Stimulated activated naive CD8-positive, alpha-beta T cell treated with anti-CD3 and anti-CD28 coated beads, Interleukin-15, Interleukin-2, amounts not matched to agents 100 ng/mL and 50 ng/mL, for 24 hours (primary cell): ENCODE measurements around the gene ARSB.

ENCODE experiments used
- H3K27ac Mint-ChIP-seq: one replicate; pipeline ENCODE4 v1.8.0; 2021; ENCODE audit warnings: mild to moderate bottlenecking, mixed read lengths
- H3K27me3 Mint-ChIP-seq: one replicate; pipeline ENCODE4 v1.8.0; 2021; ENCODE audit warnings: mixed read lengths
- H3K36me3 Mint-ChIP-seq: one replicate; pipeline ENCODE4 v1.8.0; 2021; ENCODE audit warnings: low read depth, mixed read lengths
- H3K4me1 Mint-ChIP-seq: one replicate; pipeline ENCODE4 v1.8.0; 2021; ENCODE audit warnings: low read depth, mixed read lengths
- H3K4me3 Mint-ChIP-seq: one replicate; pipeline ENCODE4 v1.8.0; 2021; ENCODE audit warnings: mild to moderate bottlenecking, mixed read lengths
- H3K9me3 Mint-ChIP-seq: one replicate; pipeline ENCODE4 v1.8.0; 2021; ENCODE audit warnings: mixed read lengths

ARSB gene

GRCh38 chr5:78908173-78909061 lies 76.7 kb downstream of the ARSB start:
- H3K36me3 Mint-ChIP-seq = peaks cover 13% of the 10 kb centered on the region
- no peak overlapping the region for H3K27ac Mint-ChIP-seq
- no peaks in the 10 kb centered on the region for H3K9me3 Mint-ChIP-seq
- H3K4me3 Mint-ChIP-seq = no peak overlapping the region
- H3K4me1 Mint-ChIP-seq = peaks cover 45% of the 10 kb centered on the region
- H3K27me3 Mint-ChIP-seq = no peaks in the 10 kb centered on the region

- H3K27me3 Mint-ChIP-seq = no peaks in the 10 kb centered on the region
- H3K4me3 Mint-ChIP-seq = no peak overlapping the region
- H3K4me1 Mint-ChIP-seq = peaks cover 45% of the 10 kb centered on the region
- H3K9me3 Mint-ChIP-seq = no peaks in the 10 kb centered on the region
- peak overlapping the region; percentile 54 for H3K27ac Mint-ChIP-seq
- H3K36me3 Mint-ChIP-seq = peaks cover 13% of the 10 kb centered on the region
Measured at GRCh38 chr5:78907255-78907891, 77.7 kb downstream of the ARSB start.

DNA sequence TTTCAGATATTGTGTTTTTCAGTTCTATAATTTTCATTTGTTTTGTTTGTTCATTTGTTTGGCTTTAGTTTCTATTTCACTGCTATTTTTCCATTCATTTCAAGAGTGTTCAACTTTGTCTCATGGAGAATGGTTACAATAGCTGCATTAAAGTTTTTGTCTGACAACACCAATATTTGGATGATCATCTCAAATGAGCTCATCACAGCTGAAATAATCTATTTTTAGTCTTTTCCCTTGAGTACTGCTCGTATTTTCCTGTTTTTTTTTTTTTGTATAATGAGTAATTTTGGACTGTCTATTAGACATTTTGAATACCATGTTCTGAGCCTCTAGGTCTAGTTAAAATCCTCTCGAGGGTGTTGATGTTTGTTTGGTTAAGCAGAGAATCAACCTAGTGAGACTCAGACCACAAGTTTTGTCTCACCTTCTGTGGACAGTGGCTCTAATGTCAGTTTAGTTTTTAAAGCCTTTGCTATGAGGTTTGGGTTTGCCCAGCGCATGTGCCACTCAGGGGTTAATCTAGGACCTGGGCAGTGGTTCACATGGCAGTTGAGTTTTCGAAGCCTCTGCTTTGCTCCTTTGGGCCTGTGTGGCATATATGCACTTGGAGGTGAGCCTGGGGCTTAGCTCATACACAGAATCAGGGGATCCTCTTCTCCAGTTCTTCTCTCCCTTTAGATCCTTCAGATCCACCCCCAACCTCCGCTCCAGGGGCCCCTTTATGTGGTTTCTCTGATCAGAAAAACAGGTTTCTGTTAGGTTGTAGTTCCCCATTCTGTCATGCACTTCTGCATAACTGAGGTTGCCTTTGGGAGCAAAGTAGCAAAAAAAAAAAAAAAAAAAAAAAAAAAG lies 79.8 kb downstream of the ARSB start:
- H3K4me1 Mint-ChIP-seq = peaks cover 37% of the 10 kb centered on the region
- H3K36me3 Mint-ChIP-seq = peaks cover 15% of the 10 kb centered on the region
- H3K27ac Mint-ChIP-seq = no peak overlapping the region
- H3K27me3 Mint-ChIP-seq = no peaks in the 10 kb centered on the region
- H3K4me3 Mint-ChIP-seq = no peak overlapping the region
- H3K9me3 Mint-ChIP-seq = peaks cover 4% of the 10 kb centered on the region

- H3K9me3 Mint-ChIP-seq = peaks cover 9% of the 10 kb centered on the region
- H3K4me1 Mint-ChIP-seq = peaks cover 37% of the 10 kb centered on the region
- H3K4me3 Mint-ChIP-seq = no peak overlapping the region
- peaks cover 25% of the 10 kb centered on the region for H3K36me3 Mint-ChIP-seq
- H3K27me3 Mint-ChIP-seq = no peaks in the 10 kb centered on the region
- H3K27ac Mint-ChIP-seq = no peak overlapping the region
Measured at GRCh38 chr5:78903861-78904260, 81.2 kb downstream of the ARSB start.

DNA sequence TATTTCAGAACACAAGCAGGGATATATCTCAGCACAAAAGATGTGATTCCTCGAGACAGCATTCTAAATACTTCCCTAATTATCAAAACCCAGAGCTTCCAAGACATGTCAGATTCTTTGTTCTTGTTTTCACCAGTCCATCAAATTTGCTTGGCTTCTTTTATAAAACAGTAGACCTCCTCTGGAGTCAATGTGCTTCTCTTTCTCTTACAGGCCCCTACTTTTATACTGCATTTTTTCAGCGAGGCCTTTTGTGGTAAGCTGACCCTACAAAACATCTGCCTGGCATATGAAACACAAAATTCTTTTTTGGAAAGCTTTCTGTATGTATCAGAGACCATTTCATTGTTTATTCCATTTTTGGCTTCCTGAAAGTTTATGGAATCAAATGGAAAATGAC lies 81.8 kb downstream of the ARSB start:
- Mint-ChIP-seq H3K36me3 (peaks cover 26% of the 10 kb centered on the region), H3K27ac (no peak overlapping the region), H3K4me3 (no peak overlapping the region), H3K27me3 (no peaks in the 10 kb centered on the region), H3K9me3 (peaks cover 11% of the 10 kb centered on the region), H3K4me1 (peaks cover 33% of the 10 kb centered on the region)

DNA sequence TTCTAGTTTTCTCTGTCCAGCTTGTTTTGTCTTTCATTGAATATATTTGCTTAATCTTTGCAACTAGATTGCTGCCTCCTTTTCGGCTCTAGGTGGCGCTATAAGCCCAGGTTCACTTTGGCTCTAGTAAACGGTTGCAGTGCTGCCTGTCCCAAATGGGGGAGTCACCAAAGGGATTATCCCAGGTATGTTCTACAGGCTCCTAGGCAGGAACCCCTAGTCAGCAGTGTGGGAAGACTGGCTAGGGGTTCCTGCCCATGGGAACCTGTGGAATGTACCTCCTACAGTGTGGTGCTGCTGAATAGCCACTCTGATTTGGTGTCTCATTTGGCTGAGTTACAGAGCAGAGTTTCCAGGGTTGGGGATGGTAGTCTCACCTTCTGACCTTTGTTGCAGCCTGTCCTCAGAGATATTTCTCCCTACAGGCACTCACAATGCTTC lies 85.2 kb downstream of the ARSB start:
- Mint-ChIP-seq H3K4me1 (peaks cover under 1% of the 10 kb centered on the region), H3K4me3 (no peak overlapping the region), H3K9me3 (peaks cover 11% of the 10 kb centered on the region), H3K36me3 (peaks cover 31% of the 10 kb centered on the region), H3K27me3 (no peaks in the 10 kb centered on the region), H3K27ac (no peak overlapping the region)

GRCh38 chr5:78896132-78896531 lies 89.0 kb downstream of the ARSB start:
- peaks cover 10% of the 10 kb centered on the region for H3K9me3 Mint-ChIP-seq
- H3K36me3 Mint-ChIP-seq = peaks cover 44% of the 10 kb centered on the region
- no peaks in the 10 kb centered on the region for H3K4me1 Mint-ChIP-seq
- no peak overlapping the region for H3K27ac Mint-ChIP-seq
- no peaks in the 10 kb centered on the region for H3K27me3 Mint-ChIP-seq
- no peak overlapping the region for H3K4me3 Mint-ChIP-seq

DNA sequence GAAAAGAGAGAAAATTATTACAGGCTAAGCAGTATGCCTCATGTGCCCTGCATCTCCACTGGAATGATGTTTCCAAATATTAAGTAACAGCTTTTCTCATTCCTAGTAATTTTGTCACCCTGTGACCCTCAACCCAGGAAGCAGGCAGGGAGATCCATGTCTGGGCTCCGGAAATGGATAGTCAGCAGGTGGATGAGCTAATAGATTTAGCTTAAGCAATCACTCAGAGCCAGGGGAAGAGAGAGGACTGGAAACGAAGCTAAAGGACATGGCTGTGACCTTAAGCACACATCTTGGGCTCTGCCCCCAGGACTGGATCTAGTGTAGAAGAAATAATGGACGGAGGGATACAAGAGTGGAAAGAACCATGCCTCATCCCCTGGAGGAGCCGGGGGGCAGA lies 89.5 kb downstream of the ARSB start:
- peaks cover 40% of the 10 kb centered on the region for H3K36me3 Mint-ChIP-seq
- no peaks in the 10 kb centered on the region for H3K27me3 Mint-ChIP-seq
- no peaks in the 10 kb centered on the region for H3K4me1 Mint-ChIP-seq
- H3K4me3 Mint-ChIP-seq = no peak overlapping the region
- H3K27ac Mint-ChIP-seq = no peak overlapping the region
- H3K9me3 Mint-ChIP-seq = peaks cover 7% of the 10 kb centered on the region

DNA sequence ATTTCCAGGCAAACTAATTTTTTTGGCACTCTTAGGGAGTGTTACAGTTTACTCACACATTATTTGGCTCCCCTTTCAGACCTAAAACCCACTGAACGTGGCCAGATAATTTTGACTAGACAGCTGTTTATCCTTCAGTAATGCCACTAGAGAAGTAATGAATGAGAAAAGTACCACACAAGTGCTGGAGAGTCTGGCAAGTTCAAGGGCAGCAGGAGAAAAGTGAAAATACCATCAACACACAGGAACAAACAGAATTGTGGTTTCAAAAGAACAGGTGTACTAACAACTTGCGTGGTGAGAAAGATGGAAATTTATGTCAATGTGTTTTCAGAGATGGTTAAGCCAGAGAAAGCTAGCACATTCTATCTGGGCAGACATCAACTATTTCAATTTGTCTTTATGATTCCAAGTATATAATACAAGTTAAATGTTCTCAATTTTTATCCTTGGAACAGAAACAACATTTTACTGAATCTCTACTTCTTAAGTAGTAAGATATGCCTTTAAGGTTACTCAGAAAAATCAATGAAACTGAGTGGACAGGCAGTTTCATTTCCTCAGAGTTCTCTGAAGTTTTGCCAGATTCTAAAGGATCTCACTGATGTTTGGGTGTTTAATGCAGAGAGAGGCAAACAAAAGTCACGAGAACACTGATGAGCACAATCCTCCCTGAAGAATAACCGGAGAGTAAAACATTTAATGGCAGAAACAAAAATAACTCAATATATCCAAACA lies 91.0 kb downstream of the ARSB start:
- Mint-ChIP-seq H3K27ac (no peak overlapping the region), H3K27me3 (no peaks in the 10 kb centered on the region), H3K4me1 (peaks cover under 1% of the 10 kb centered on the region), H3K9me3 (peaks cover 4% of the 10 kb centered on the region), H3K36me3 (peaks cover 26% of the 10 kb centered on the region), H3K4me3 (no peak overlapping the region)

GRCh38 chr5:78890667-78891379 lies 94.3 kb downstream of the ARSB start:
- H3K9me3 Mint-ChIP-seq = no peaks in the 10 kb centered on the region
- H3K4me3 Mint-ChIP-seq = no peak overlapping the region
- no peak overlapping the region for H3K27ac Mint-ChIP-seq
- H3K27me3 Mint-ChIP-seq = no peaks in the 10 kb centered on the region
- peaks cover 17% of the 10 kb centered on the region for H3K36me3 Mint-ChIP-seq
- peaks cover 23% of the 10 kb centered on the region for H3K4me1 Mint-ChIP-seq

- H3K4me1 Mint-ChIP-seq = peaks cover 23% of the 10 kb centered on the region
- H3K27me3 Mint-ChIP-seq = no peaks in the 10 kb centered on the region
- H3K27ac Mint-ChIP-seq = no peak overlapping the region
- peaks cover 19% of the 10 kb centered on the region for H3K36me3 Mint-ChIP-seq
- H3K9me3 Mint-ChIP-seq = no peaks in the 10 kb centered on the region
- H3K4me3 Mint-ChIP-seq = no peak overlapping the region
Measured at GRCh38 chr5:78889369-78890140, 95.6 kb downstream of the ARSB start.

- H3K9me3 Mint-ChIP-seq = no peaks in the 10 kb centered on the region
- no peaks in the 10 kb centered on the region for H3K27me3 Mint-ChIP-seq
- H3K36me3 Mint-ChIP-seq = peaks cover 16% of the 10 kb centered on the region
- no peak overlapping the region for H3K4me3 Mint-ChIP-seq
- H3K27ac Mint-ChIP-seq = no peak overlapping the region
- H3K4me1 Mint-ChIP-seq = peaks cover 23% of the 10 kb centered on the region
Measured at GRCh38 chr5:78888580-78889368, 96.3 kb downstream of the ARSB start.
